KBM-7 (cell line): ENCODE results near the gene ZNF423.
A peak's percentile ranks its signal among the peaks of the same experiment; 100 is the strongest.

Experiments used
- DNase-seq: peaks from one replicate; pipeline ENCODE4 v3.0.0-alpha.2; 2015
- in situ Hi-C: fragments of 300-500 bp; cut with MboI; formaldehyde crosslinking; loops from 2 replicates; pipeline ENCODE4 v1.14.3; 2020; ENCODE audit warnings: low sequenced_read_pairs, low pct_unique_long_range_greater_than_20kb, mixed read lengths

Gene ZNF423

GRCh38 chr16:49473773-49474172, 382.1 kb downstream of the ZNF423 start:
- in situ Hi-C loops = no loop called here
- no peak for DNase-seq

GRCh38 chr16:49473131-49473530, 382.8 kb downstream of the ZNF423 start:
- in situ Hi-C loops = no loop called here
- DNase-seq = no peak

- DNase-seq = no peak
- in situ Hi-C loops = no loop called here
Observed at GRCh38 chr16:49472598-49472997, 383.3 kb downstream of the ZNF423 start.

DNA sequence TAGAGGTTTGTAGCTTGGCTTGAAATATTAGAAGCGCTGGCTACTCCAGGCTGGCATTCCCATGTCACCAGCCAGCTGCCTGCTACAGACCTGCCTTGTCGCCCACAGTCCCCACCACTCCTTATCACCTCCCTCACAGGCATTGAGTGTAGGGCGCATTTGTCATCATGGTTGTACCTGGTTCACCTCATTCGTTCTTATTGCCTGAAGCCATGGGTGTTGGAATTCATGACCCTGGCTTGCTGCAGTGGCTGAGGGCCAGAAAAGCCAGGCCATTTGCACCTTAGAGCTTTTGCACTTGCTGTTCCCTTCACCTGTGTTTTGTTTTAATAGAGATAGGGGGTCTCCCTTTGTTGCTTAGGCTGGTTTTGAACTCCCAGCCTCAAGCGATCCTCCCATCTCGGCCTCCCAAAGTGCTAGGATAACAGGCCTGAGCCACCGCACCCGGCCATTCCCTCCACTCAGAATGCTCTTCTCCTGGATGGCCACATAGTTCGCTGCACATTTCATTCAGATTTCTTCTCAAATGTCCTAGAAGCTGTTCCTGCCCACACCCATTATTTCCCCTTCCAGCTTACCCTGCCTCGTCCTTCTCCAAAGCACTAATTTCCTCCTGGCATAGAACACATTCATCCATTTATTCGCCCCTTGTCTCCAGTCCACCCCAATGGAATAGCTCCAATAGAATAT, 384.7 kb downstream of the ZNF423 start:
- in situ Hi-C loops = no loop called here

GRCh38 chr16:49470513-49470991, 385.4 kb downstream of the ZNF423 start:
- in situ Hi-C loops = no loop called here
- DNase-seq = no peak

More for the DNA sequence above, 384.7 kb downstream of the ZNF423 start:
- DNase-seq = no peak

GRCh38 chr16:49469930-49470451, 385.9 kb downstream of the ZNF423 start:
- in situ Hi-C loops = no loop called here
- no peak for DNase-seq

DNA sequence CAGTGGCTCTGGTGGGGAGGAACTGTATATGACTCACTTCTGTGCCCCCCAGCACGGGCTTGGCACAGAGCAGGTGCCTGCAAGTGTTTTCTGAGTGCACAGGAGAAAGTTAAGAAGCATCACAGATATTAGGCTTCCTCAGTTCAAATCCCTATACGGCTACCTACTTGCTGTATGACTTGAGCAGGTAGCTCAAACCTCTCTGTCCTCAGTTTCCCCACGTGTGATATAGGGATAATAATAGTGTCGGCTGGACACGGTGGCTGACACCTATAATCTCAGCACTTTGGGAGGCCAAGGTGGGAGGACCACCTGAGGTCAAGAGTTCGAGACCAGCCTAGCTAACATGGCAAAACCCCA, 386.6 kb downstream of the ZNF423 start:
- in situ Hi-C loops = no loop called here
- DNase-seq = no peak

DNA sequence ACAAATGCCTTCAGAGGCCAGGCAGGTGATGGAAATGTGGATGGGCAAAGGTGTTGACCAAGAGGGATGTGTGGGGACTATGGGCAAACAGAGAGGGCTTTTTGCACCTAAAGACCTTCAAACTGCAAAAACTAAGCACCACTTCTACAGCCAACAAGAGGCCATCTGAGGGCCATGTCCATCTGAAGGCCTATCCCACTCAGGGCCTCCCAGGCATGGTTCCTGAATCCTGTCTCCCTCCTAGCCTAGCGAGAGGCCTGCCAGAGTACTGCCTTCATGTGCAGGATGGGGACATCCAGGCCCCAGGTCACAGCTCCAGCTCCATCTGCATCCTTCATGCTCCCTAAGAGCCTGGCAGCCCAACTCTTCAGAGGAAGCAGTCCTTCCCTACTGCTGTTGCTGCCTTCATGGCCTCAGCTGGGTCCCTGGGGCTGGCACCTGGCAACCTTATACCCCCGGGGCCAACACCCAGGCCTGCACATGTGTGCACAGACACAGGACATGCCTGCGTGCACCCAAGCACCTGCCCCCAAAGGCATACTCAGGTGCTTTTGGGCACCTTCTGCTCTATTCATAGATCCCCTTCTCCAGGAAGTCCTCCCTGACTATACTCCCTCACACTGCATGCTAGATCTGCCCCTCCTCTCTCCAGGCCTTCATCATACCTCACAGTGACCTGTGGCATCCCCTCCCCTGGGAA, 387.2 kb downstream of the ZNF423 start:
- in situ Hi-C loops = no loop called here
- DNase-seq = no peak

DNA sequence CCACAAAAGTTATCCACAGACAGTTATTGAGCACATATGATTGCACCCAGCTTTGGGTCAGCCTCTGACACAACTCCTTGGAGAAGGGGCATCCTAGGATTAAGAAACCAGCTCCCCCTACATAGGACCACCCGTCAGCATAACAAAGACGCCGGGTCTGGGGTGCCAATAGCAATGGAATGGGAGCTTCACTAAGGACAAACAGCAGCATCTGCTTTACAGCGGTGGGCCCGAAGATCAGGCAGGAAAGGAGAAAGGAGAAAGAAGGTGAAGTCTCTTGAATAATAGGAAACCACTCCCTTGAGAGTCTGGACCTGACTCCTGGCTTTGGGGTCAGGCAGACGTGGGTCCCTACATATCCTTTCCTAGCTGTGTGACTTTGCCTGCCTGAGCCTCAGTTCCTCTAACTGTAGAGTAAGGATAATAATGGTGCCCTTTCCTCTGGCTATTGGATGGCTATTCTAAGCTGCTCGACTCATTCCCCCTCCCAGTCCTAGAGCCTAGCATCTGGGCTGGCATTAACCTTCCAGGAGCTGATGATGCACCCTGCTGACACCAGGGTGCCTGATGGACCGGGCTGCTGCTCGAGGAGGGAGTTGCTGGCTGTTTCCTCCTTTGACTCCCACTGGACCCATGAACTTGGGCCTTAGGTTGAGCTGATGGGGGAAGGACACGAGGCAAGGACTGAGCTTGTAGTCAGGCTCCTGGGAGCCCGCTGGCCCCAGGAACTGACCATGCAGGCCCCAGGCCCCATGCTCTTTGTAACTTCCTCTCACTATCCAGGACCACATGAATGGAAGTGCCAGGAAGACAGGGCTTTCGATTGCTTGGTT, 388.2 kb downstream of the ZNF423 start:
- no peak for DNase-seq
- in situ Hi-C loops = no loop called here

- DNase-seq = no peak
- in situ Hi-C loops = no loop called here
Observed at GRCh38 chr16:49466881-49467280, 389.0 kb downstream of the ZNF423 start.

- no peak for DNase-seq
- in situ Hi-C loops = no loop called here
Observed at GRCh38 chr16:49466529-49466831, 389.4 kb downstream of the ZNF423 start.

DNA sequence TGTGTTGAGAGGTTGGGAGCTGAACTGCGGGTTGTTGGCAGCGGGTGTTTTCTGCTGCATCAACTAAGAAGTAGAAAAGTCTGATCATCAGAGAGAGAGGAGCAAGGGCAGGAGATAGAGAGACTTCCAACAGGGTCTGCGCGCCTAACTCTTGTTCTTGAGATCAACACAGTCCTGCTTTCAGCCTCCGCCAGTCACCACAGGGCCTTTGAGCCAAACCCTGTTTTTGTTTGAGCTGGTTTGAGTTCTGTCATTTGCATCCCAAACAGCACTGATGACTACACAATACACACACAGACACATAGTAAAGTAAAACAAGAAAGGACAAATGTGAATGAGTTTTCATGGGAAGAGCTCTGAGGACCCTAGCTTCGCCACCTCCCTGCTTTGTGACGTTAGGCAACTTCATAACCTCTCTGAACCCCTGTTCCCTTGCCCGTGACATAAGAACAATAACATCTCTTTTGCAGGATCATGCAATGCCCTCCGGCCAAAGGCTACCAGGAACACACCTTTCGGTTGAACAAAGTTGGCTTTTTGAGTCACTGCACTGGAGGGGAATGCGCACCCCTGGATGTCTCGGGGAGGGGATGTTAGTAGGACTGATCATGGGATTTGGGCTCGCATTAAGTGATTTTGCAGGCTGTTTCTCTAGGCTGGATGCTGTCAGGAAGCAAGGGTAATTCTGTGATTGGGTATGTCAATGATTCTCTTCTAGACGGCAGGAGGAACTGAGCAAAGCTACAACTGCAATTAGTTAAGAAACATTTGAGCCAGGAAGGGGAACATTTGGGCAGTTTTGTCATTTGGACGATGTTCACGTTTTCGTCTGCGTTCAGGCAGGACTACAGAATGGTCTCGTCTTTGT, 390.0 kb downstream of the ZNF423 start:
- no peak for DNase-seq
- in situ Hi-C loops = no loop called here

- in situ Hi-C loops = no loop called here
- DNase-seq = no peak
Observed at GRCh38 chr16:49464877-49465504, 390.9 kb downstream of the ZNF423 start.

- in situ Hi-C loops = no loop called here
- no peak for DNase-seq
Observed at GRCh38 chr16:49464093-49464492, 391.8 kb downstream of the ZNF423 start.

DNA sequence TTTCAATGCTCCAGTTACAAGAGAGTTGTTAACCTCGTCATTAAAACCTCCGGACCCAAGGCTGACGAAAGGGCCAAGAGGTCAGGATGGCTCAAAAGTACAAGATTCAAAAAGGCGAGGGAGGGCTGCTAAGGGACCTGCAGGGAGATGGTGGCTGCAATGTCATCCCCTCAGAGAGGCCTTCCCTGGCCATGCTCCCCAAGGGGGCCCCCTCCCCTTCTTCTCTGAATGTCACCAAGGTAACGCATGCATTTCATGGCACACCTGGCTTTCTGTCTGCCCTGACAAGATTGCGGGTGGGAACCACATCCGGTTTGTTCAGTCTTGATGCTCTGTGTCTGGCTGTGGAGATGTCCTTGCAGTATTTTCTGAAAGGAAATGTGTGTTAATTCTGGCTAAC, 392.4 kb downstream of the ZNF423 start:
- in situ Hi-C loops = no loop called here
- DNase-seq = peak; percentile 37

GRCh38 chr16:49462989-49463371, 392.9 kb downstream of the ZNF423 start:
- DNase-seq = no peak
- in situ Hi-C loops = no loop called here

- in situ Hi-C loops = no loop called here
- DNase-seq = no peak
Observed at GRCh38 chr16:49462362-49462988, 393.4 kb downstream of the ZNF423 start.

GRCh38 chr16:49461517-49461951, 394.4 kb downstream of the ZNF423 start:
- in situ Hi-C loops = no loop called here
- no peak for DNase-seq
